Smooth muscle cell of the brain vasculature (primary cell): ENCODE results near the gene TPGS1.

Experiments used
- DNase-seq: peaks from one replicate; pipeline ENCODE4 v3.0.0-alpha.2; 2012; ENCODE audit warnings: low read depth, low spot score

Gene TPGS1

DNA sequence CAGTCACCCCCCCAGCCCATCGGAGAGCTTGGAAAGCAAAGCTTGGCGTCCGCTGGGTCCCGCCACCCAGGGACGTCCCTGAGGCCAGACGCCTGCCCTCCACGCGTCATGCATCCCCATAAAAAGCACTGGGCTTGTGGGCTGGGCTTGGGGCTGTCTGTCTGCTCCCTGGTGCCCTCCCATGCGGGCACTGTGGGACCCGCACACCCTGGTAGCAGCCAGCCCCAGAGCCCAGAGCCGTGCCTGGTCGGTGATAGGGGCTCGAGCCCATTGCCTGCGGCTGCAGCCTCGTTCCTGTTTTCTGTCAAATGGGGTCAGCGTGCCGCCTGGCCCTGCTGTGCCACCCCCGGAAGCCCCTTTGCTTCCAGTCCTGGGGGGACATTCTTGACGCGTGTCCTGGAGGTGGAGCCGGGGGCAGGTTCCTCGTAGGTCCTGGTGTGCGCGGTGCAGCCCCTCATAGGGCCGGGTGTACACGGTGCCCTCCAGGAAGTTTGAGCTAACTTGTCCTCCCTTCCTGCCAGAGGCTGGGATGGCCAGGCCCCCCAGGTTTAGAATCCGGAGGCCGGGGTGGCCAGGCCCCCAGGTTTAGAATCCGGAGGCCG lies 32.2 kb downstream of the TPGS1 start:
- no peak for DNase-seq

DNA sequence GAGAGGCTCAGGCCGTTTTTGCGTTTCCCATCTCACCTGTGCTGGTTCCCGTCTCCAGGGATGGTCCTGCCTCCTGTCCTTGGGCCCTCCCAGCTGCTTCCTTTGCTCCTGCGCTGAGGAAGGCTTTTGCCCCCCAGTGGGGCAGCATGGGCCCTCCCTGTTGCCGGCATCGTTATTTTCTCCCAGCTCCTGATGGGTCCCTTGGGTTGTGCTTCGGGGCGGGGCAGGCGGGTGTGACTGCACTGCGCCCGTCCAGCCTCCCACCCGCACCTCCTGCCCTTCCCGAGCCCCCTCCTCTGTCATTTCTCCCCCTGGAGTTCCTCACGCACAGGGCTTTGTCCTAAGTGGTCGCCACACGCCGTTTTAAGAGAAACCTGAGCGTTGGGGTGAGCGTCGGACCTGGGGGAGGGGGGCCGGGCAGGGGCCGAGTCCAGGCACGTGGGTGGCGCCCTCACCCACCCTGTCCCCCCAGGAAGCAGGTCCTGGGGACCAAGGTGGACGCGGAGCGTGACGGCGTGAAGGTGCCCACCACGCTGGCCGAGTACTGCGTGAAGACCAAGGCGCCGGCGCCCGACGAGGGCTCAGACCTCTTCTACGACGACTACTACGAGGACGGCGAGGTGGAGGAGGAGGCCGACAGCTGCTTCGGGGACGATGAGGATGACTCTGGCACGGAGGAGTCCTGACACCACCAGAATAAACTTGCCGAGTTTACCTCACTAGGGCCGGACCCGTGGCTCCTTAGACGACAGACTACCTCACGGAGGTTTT lies 33.8 kb downstream of the TPGS1 start:
- DNase-seq, result no peak

DNA sequence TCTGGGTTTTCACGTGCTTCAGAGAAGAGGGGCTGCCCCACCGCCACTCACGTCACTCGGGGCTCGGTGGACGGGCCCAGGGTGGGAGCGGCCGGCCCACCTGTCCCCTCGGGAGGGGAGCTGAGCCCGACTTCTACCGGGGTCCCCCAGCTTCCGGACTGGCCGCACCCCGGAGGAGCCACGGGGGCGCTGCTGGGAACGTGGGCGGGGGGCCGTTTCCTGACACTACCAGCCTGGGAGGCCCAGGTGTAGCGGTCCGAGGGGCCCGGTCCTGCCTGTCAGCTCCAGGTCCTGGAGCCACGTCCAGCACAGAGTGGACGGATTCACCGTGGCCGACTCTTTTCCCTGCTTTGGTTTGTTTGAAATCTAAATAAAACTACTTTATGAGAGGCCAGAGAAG lies 34.4 kb downstream of the TPGS1 start:
- DNase-seq, result no peak

DNA sequence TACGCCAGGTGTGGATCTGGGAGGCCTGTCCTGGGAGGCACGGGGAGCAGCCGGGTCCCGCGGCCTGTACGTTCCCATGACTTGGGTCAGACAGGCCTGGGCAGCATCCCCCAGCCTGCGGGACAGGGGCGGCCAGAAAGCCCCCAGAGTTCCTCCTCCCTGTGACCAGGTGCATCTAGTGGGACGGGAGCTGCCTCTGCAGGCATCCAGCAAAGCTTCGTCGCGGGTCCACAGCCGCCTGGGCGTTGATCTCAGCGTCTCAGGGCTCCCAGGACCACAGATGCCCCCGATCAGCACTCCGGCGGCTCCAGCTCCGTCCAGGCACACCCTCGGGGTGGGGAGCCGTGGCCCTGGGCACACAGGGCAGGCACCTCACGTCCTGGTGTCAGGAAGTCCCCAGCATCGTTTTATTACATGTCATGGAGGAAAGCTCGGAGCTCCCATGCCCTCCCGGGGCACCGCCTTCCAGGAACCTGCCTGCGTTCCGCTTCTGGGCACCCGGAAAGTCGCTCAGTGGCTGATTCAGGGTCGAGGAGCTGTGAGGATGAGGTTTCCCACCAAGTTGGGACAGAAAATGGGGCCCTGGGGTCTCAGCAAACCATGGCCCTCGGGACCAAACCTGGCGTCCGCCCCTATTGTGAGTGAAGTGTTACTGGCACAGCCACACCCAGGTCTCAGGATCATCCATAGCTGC lies 35.0 kb downstream of the TPGS1 start:
- no peak for DNase-seq

DNA sequence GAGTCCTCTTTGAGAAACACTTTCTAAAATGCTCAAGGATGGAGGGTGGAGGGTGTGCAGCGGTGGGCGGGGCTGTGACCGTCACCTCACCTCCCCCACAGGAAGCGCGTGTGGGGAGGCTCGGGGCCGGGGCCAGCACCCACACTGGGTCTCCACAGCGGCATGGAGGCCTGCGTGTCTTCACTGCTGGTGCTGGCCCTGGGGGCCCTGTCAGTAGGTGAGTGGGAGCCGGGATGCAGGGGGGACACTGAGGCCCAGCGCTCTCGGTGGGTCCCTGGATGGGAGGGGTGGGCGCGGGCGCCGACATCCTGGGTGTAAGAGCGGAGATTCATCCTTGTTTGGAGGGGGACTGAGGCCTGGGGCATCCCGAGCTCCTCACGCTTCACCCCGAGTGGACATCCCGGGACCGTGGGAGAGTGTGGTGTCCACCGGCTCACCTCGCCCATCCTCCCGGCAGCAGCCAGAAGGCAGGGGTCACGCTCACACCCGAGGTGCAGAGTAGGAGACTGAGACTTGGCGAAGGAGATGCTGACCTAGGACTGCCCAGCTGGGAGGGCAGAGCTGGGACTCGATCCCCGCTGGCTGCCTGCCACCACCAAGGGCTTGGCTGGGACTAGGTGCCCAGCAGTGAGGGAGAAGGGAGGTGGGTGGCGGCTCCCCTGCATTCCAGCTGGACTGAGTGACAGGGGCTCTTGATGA lies 36.8 kb downstream of the TPGS1 start, which contains the start of gene GZMM:
Gene GZMM, plus strand, starts transcription at position 144 of the 699 bp plus-strand sequence. Its CDS starts 19 bp downstream, at position 163.
- no peak for DNase-seq

DNA sequence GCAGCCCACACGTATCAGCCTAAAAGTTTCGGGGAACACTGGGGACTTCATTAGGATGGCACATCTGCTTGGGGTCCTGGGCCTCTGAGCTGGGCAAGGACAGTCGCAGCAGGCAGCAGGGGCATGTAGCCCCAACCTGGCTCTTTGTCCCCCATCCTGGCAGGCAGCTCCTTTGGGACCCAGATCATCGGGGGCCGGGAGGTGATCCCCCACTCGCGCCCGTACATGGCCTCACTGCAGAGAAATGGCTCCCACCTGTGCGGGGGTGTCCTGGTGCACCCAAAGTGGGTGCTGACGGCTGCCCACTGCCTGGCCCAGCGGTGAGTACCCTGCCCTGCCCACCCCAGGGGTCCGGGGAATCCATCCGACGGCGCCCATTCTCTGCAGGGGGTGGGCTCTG lies 39.8 kb downstream of the TPGS1 start:
- no peak for DNase-seq

DNA sequence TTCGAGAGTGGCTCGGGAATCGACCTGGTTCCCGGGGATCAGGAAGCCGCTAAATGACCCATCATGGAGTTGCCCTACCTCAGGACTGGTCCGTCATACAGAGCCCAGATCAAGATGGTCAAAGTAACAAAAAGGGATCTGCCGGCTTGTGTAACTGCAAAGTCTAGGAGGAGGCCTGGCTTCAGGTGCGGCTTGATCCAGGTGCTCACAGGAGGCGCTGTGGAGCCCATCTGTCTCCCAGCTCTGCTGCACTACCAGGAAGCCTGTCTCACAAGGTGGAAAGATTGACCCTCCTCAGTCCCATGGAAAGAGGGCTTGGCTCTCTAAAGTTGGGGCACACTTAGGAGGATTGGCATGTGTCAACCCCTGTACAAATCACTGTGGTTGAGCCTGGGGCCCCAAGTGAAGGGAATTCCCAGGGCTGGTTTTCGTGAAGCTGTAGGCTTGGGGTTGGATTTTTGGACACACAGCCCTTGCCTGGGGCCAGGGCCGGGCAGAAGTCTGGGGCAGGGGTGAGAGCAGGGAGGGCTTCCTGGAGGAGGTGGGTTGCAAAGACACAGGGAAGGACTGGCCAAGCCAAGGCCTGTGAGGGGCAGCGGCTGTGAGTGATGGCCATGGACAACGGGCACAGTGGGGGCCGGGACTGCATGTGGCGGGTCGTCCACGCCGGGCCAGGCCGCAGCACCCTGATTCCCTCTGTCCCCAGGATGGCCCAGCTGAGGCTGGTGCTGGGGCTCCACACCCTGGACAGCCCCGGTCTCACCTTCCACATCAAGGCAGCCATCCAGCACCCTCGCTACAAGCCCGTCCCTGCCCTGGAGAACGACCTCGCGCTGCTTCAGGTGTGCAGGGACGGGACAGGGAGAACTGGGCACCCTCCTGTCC lies 40.8 kb downstream of the TPGS1 start:
- no peak for DNase-seq

DNA sequence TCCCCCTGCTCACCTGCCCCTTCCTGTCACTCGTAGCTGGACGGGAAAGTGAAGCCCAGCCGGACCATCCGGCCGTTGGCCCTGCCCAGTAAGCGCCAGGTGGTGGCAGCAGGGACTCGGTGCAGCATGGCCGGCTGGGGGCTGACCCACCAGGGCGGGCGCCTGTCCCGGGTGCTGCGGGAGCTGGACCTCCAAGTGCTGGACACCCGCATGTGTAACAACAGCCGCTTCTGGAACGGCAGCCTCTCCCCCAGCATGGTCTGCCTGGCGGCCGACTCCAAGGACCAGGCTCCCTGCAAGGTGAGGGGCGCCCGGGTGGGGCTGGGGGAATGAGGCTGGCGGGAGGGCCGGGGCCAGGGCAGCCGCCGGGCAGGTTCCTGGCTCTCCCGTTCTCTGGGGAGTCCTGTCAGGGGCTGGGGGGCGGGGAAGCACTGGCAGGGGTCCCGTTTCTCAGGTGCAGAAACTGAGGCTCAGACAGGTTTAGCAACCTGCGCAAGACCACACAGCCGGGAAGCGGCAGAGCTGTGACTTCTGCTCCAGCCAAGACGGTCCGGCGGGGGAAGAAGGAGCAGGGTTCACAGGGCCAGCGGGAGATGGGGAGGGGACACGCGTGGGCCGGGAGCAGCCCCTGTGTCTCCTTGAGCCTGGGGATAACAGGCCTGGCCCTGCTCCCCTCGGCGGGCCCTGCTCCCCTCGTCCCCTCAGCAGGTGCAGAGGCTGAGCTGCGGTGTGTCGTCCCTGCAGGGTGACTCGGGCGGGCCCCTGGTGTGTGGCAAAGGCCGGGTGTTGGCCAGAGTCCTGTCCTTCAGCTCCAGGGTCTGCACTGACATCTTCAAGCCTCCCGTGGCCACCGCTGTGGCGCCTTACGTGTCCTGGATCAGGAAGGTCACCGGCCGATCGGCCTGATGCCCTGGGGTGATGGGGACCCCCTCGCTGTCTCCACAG lies 41.9 kb downstream of the TPGS1 start:
- no peak for DNase-seq

DNA sequence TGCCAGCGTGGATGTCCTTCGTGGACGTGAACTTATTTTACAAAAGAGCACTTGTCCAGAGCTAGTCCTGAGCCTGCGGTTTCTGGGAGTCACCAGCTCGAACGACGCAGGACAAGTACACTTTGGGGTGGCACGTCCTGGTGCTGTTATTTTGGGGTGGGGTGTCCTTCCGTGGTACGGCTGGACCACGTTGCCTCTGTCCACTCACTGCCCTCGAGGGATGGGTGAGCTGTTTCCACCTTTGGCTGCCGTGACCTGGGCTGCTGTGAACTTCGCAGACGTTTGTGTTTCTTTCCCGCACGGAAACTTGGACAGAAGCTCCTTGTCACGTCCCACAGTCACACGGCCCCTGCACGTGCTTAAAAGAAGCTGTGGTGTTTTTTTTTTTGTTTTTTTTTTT lies 47.5 kb downstream of the TPGS1 start:
- no peak for DNase-seq

DNA sequence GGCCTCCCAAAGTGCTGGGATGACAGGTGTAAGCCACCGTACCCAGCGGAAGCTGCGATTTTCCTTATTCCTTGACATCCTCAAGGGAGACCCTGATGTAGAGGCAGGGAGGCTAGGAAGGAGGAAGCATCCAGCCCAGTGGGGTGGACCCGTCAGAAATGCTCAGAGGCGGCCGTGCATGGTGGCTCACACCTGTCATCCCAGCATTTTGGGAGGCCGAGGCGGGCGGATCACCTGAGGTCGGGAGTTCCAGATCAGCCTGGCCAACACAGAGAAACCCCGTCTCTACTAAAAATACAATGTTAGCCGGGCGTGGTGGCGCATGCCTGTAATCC lies 48.1 kb downstream of the TPGS1 start:
- no peak for DNase-seq

DNA sequence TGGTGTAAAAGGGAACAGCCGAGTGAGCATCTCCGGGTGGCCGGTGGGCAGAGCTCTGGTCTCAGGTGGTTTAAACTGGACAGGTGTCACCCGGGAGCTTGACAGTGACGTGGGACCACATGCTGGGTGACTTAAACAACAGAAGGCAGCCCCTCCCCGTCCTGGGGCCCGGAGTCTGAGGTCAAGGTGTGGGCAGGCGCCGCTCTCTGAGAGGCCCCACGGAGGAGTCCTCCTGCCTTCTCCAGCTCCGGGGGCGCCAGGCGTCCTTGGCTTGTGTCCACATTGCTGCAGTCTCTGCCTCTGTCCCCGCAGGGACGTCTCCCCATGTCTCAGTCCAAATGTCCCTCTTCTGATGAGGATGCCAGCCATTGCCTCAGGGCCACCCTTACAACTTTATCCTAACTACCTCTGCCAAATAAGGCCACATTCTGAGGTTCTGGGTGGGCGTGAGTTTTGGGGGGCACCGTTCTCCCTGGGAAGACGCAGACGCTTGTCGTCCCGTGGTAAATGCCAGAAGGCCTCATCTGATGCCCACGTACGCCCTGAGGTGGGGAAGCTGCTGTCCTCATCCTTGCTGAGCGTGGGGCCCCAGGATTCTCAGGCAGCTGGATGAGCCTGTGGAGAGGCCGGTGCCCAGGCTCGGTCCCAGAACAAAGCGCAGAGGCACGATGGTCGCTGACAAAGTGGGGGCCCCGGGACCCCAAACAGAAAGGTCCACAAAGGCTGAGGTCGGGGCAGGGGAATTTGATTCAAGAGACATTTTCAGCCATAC lies 49.5 kb downstream of the TPGS1 start:
- no peak for DNase-seq

DNA sequence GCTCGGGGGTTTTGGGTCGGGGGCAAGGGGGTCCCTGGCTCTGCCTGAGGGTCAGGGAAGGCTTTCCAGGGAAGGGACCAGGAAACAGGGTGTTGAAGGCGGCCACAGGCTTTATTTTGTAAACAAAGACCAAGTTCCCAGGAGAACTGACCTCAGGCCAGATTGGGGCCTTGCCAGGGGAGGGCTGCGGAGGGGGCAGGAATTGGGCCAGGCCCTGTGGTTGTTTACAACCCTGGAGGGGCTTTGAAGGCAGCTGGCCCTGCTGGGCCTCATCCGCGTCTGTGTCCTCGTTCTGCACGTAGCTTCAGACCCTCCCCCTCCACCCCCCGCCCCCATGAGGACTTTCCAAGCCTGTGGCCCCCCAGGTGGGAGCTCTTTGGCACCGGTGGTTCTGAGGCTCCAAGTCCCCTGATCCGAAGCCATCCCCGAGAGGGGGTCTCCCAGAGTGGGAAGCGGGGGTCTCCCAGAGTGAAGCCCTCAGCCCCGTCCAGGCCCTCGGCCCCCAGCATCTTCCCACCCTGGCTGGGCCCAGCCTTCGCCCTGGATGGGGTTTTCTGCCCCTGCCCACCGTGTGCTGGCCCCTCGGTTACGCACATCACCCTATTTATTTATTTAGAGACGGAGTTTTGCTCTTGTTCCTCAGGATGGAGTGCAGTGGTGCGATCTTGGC lies 51.6 kb downstream of the TPGS1 start:
- no peak for DNase-seq

DNA sequence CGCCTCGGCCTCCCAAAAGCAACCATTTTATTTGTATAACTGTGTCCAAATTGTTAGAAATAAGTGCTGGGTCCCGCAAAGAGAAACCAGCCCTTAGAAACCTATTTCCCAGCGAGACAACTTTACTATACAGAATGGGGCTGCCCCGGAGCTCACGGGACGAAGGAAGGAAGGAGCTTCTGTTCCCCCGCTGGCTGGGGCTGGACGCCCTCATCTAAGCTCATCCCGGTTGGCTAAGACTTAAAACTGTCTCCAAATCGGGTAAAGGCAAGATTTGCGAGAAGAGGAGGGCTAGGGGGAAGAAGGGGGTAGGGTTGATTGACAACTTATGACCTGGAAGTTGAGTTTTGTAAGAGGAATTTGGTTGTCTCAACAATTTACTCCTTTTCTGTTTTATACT lies 52.8 kb downstream of the TPGS1 start:
- no peak for DNase-seq

DNA sequence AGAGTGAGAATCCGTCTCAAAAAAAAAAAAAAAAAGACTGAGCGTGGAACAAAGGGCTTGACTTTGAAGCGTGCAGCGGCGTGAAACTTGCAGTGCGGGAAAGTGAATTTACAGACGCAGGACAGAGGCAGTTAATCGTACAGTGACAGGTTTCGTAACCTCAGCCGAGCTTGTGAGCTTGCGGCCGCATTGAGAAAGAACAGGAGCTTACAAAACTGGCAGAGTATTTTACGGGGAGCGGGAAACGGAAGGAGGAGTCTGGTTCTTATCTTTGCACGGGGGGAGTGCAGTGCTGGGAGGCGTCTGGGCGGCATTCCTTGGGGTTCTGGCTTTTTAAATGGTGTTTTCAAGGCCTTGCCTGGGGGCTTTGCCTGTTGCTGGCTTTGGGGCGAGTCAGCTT lies 59.1 kb downstream of the TPGS1 start:
- DNase-seq, result no peak

DNA sequence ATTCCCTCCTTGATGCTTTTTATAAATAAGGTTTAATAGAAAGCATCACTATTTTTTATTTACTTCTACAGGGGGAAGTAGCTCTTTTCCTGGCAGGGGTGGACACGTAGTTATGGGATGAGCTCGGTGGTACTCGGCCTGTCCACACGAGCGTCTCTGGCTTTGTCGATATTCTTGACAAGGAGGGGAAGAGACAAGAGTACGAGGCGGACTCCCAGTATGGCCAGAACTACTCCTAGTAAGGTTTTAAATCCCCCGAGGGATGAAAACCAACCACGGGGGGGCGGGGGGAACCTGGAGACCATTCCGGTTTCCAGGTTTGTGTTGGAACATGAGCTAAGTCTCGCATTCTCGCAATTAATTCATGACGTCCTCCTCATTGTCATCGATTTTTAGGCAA lies 59.5 kb downstream of the TPGS1 start:
- no peak for DNase-seq

DNA sequence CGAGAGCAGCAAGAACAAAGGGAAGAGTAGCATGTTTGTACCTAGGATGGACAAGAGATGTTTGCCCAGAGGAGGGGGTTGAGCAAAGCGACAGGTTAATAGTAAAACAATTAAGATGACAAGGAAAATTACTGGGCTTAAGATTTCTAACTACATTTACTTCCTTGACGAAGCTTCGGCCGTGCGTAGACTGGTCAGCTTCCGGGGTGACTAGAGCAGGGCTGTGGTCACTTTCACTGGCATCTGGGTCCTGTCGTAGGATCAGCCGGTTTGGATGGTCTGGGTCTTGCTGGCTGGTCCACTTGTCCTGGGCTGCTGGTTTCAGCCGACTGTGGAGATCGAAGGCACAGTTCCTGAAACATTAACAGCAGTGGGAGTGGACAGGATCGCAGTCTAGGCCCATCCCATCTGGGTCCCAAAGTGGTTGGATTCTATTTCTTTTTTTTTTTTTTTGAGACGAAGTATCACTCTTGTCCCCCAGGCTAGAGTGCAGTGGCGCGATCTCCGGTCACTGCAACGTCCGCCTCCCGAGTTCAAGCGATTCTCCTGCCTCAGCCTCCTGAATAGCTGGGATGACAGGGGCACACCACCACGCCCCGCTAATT lies 60.1 kb downstream of the TPGS1 start:
- DNase-seq, result no peak
